Peyer's patch (tissue), 4 donors: ENCODE data around the gene KCNQ1OT1.

Source experiments
- CTCF ChIP-seq, 6 experiments: fragments of 450-650 bp in 4 of 6; fragments of 200-600 bp in 2 of 6; sonication (generic) in 1 of 6; IDR thresholded peaks; one replicate each; pipeline ENCODE4 v1.5.1; 2017 to 2019; ENCODE audit warnings: antibody characterized with exemption in 6 of 6, mild to moderate bottlenecking in 3 of 6, moderate library complexity in 1 of 6
- POLR2A ChIP-seq, 2 donors: fragments of 450-650 bp; IDR thresholded peaks; one replicate each; pipeline ENCODE4 v1.5.1; 2017; ENCODE audit warnings: antibody characterized with exemption in 2 of 2, mild to moderate bottlenecking in 2 of 2, moderate library complexity in 2 of 2

GRCh38 chr11:2669634-2670469 lies 29.9 kb downstream of the KCNQ1OT1 start:
- TF ChIP-seq POLR2A (IDR thresholded peaks at IDR 0.05) (no peak), CTCF (IDR thresholded peaks at IDR 0.05) (no peak)
